Activated CD8-positive, alpha-beta memory T cell treated with anti-CD3 and anti-CD28 coated beads for 36 hours (primary cell): ENCODE results near the gene BTBD8. TPM values are rescaled to one million over a fixed set of nuclear protein-coding genes. Genes with fewer than 3 reads are reported as not detected.

ENCODE experiments used
- CTCF ChIA-PET: fragments of 350-600 bp; sonication (Branson Sonifier 250); formaldehyde crosslinking; loops from one replicate; lab custom pipeline; 2021; ENCODE audit warnings: antibody characterized with exemption; lab: Charles Lee
- POLR2A ChIA-PET: fragments of 350-600 bp; sonication (Branson Sonifier 250); formaldehyde crosslinking; loops from one replicate; lab custom pipeline; 2021; ENCODE audit warnings: antibody characterized with exemption; lab: Charles Lee
- total RNA-seq, 2 experiments: library from RNA; stranded (reverse); gene quantifications; one replicate each; pipeline ENCODE4 v1.2.3, GENCODE V29; 2021

BTBD8 gene
- total RNA-seq, 2 experiments from 2014 or later, result 0.90 to 1.1 TPM

- CTCF ChIA-PET, result no interaction called here
- POLR2A ChIA-PET, result no interaction called here
Observed at GRCh38 chr1:92085727-92086126, 5.6 kb downstream of the BTBD8 start.

- POLR2A ChIA-PET, result interaction anchor here (0.7 kb wide), 1 partner anchor 317 kb away, joined by 3 read pairs; no protein-coding TSS in a partner anchor
- CTCF ChIA-PET, result no interaction called here
Observed at GRCh38 chr1:92087542-92087941, 7.4 kb downstream of the BTBD8 start.

GRCh38 chr1:92091625-92092024 is 11.5 kb downstream of the BTBD8 start:
- ChIA-PET CTCF (no interaction called here), POLR2A (no interaction called here)

DNA sequence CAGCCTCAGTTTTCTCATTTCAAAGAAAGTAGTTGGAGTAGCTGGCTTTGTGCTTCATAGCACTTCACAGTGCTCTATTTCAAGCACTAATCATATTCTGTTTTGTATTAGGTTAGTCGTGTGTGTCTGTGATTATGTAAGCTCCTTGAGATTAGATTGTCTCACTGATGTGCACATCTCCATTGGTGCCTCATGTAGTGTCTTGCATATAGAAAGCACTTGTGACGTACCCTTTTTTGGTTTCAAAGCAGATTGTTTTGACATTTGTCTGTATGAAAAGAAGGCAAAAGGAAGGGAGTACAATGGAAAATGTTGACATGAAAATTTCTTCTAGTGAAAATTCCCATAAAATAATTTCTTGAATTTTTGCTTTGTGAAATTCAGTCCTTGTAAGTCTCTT is 13.9 kb downstream of the BTBD8 start:
- CTCF ChIA-PET, result no interaction called here
- POLR2A ChIA-PET, result no interaction called here

DNA sequence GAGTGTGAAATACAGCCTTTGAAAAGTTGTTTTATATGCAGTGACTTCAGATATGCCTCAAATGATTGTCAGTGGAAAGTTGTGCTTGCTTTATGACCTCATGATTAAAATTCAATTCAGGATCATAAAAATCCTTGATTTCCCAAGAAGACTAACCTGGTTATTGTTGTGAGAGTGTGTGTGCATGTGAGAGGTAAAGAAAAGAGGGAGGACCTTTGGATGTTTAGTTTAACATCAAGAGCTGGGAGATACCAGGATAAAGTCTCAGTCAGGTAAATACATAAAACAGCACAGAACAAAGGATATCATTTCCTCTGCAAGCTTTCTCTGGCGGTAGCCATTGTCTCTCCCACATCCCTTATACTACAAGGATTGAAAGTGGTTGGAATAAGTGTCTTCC is 14.4 kb downstream of the BTBD8 start:
- ChIA-PET POLR2A (no interaction called here), CTCF (no interaction called here)

DNA sequence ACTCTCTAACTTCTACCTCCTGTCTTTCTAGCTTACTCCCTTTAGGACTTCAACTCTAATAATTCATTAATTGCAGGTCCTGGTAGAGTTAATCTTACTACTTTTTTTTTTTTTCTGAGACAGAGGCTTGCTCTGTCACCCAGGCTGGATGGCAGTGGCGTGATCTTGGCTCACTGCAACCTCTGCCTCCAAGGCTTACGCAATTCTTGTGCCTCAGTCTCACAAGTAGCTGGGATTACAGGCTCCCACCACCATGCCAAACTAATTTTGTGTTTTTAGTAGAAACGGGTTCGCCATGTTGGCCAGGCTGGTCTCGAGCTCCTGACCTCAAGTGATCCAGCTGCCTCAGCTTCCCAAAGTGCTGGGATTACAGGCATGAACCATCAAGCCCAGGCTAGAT is 15.7 kb downstream of the BTBD8 start:
- ChIA-PET CTCF (no interaction called here), POLR2A (no interaction called here)

- ChIA-PET CTCF (no interaction called here), POLR2A (interaction anchor here (0.6 to 0.7 kb wide), 2 partner anchors 67 to 606 kb away, joined by 3 to 9 read pairs; no protein-coding TSS in a partner anchor)
Observed at GRCh38 chr1:92096317-92096716, 16.2 kb downstream of the BTBD8 start.

DNA sequence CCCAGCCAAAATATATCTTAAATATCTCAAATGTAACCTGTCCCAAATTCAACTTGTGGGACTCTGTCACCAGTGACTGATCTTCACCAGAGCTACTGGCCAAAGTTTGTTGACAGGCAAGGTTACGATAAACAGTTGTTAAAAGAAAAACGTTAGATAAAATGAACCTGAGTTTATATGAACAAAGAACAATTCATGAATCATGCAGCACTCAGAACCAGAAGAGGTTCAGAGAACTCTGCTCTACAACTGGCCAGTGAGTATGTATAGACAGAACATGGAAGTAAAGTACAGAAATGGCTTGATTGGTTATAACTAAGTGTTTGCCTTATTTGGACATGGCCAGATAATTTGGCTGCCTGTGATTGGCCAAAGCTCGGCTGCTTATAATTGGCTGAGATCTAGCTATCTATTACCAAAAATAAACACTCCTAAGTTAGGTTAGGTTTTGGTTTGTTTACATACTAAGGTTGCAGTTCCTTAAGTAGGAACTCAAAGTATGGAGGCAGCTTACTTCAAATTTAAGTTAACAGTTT is 25.5 kb downstream of the BTBD8 start:
- POLR2A ChIA-PET, result no interaction called here
- CTCF ChIA-PET, result no interaction called here

- ChIA-PET POLR2A (no interaction called here), CTCF (no interaction called here)
Observed at GRCh38 chr1:92108631-92109030, 28.5 kb downstream of the BTBD8 start.

DNA sequence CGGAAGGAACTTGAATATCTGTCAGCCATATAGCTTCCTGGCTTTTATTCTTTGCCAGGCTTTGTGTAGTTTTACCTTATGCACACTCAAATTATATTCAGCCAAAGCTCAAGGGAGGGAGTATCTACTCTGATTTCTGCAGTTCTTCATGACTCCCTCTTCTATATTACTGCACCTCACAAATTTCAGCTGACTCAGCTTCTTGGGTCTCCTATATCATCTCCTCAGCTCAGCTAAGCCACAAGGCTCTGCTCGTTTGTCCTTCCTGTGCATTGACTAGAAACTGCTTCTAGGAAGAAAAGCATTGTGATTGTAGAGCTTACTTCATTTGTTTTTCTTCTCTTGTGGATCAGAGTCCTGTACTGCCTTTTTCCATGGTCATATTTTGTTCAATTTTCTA is 37.4 kb downstream of the BTBD8 start:
- POLR2A ChIA-PET, result no interaction called here
- CTCF ChIA-PET, result no interaction called here

- ChIA-PET CTCF (no interaction called here), POLR2A (no interaction called here)
Observed at GRCh38 chr1:92118826-92119225, 38.7 kb downstream of the BTBD8 start.

DNA sequence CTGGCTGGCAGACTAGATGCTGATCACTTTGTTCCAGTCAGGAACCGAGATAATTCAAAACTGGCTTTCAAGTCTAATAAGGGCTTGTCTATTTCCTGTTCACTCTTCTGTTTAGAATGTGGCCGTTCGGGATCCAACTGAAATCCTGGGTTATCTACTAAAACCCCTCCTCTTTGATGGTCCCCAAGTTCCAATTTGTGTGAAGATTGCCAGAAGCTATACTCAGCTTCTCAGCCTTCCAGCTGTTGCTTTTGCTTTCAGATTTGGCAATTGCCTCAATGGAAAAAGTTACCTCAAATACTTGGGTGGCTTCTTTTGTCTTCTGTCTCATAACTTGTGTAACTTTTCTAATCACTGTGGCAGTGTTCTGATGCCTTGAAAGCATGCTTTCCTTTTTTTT is 43.7 kb downstream of the BTBD8 start:
- ChIA-PET POLR2A (no interaction called here), CTCF (interaction anchor here (0.6 kb wide), 1 partner anchor 333 kb away, joined by 4 read pairs; no protein-coding TSS in a partner anchor)

DNA sequence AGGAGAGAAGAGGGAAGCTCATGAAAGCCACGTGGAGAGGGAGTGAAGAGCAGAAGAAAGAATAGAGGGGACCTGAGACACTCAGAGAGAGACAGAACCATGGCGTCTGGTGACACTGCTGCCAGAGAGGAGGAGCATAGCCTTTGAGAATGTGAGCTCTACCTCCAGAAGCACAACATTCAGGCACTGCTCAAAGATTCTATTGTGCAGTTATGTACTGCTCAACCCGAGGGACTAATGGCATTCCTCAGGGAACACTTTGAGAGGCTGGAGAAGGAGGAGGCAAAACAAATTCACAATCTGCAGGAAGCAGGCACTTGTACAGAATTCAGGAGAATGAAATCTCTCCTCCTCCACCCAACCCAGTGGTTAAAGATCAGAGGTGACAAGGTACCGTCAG is 45.1 kb downstream of the BTBD8 start:
- ChIA-PET CTCF (no interaction called here), POLR2A (no interaction called here)

GRCh38 chr1:92126088-92126487 is 45.9 kb downstream of the BTBD8 start:
- CTCF ChIA-PET, result no interaction called here

DNA sequence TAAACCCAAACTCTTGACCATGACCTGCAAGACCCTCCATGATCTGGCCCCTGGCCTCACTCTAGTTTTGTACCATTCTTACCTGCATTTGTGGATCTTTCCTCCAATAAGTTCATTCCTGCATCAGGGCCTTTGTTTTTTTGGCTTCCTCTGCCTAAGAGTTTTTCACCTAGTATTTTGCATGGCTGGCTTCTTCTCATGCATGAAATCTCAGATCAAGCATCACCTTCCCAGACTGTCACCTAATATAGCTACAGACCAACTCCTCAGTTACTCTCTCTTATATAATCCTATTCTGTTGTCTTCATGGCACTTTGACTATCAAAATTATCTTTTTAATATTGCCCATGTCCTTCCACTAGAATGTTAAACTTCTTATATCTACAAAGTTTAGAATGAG is 54.2 kb downstream of the BTBD8 start:
- ChIA-PET CTCF (no interaction called here), POLR2A (no interaction called here)

More at GRCh38 chr1:92126088-92126487, 45.9 kb downstream of the BTBD8 start:
- POLR2A ChIA-PET, result no interaction called here

- ChIA-PET CTCF (no interaction called here), POLR2A (no interaction called here)
Observed at GRCh38 chr1:92136341-92136740, 56.2 kb downstream of the BTBD8 start.

DNA sequence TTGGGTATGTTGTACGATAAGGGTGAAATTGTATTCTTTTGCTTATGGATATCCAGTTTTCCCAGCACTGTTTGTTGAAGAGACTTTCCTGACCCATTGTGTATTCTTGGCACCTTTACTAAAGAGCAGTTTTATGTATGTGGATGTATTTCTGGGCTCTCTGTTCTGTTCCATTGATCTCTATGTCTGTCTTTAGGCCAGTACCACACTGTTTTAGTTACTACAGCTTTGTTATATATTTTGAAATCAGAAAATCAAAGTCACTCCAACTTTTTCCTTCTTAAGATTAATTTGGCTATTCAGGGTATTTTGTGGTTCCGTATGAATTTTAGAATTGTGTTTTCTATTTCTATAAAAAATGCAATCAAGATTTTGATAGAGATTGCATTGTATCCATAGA is 74.8 kb downstream of the BTBD8 start:
- CTCF ChIA-PET, result no interaction called here
- POLR2A ChIA-PET, result no interaction called here

DNA sequence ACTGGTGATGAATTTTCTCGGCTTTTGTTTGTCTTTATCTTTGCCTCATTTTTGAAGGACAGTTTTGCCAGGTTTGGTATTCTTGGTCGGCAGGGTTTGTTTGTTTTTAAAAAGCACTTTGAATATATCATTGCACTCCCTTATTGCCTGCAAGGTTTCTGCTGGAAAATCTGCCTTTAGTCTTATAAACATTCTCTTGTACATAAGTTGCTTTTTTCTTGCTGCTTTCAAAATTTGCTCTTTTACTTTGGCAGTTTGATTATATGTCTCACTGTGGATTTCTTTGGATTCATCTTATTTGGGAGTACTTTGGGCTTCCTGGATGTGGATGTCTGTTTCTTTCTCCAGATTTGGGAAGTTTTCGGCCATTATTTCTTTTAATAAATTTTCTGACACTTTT is 79.4 kb downstream of the BTBD8 start:
- CTCF ChIA-PET, result no interaction called here
- POLR2A ChIA-PET, result no interaction called here

GRCh38 chr1:92165389-92165788 is 85.2 kb downstream of the BTBD8 start:
- ChIA-PET POLR2A (no interaction called here), CTCF (interaction anchor here (0.5 kb wide), 1 partner anchor 10 kb away, joined by 3 read pairs; no protein-coding TSS in a partner anchor)

DNA sequence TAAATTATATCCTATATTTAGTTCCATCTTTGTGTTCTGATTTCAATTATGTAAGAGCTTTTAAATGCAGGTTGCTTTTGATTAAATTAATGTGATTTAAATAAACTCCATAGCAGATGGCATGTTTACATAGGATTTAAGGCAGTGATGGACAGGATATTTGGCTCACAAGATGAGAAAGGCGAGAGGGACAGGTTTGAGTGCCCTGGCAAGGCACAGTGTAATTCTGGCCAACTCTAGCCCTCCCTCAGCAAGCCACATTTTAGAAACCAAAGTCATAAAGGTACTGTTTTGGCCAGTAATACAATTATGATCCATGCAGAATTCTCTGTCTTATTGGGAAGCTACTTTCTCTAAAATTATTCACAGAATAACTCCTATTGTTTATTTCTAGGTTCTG is 87.0 kb downstream of the BTBD8 start:
- ChIA-PET POLR2A (no interaction called here), CTCF (no interaction called here)

GRCh38 chr1:92168657-92169056 is 88.5 kb downstream of the BTBD8 start:
- ChIA-PET CTCF (no interaction called here), POLR2A (no interaction called here)
